ENCODE data around the gene PAF1. TPM values are rescaled to one million over a fixed set of nuclear protein-coding genes. Genes with fewer than 3 reads are reported as not detected.

Gene PAF1
- total RNA-seq, 1 donor from 2014 or later: 32.5 TPM

- Mint-ChIP-seq H3K27ac (ENCODE audit: unreplicated experiment) (no peak overlapping the region), H3K27me3 (ENCODE audit: low read depth) (no peaks in the 10 kb centered on the region), H3K36me3 (ENCODE audit: low read depth) (peaks cover 50% of the 10 kb centered on the region), H3K4me3 (ENCODE audit: unreplicated experiment) (no peak overlapping the region), H3K9me3 (ENCODE audit: low read depth) (no peaks in the 10 kb centered on the region), H3K4me1 (ENCODE audit: low read depth) (peaks cover 8% of the 10 kb centered on the region)
- DNase-seq (ENCODE audit: low spot score): no peak
- TF ChIP-seq CTCF (IDR thresholded peaks at IDR 0.05): no peak
Observed at GRCh38 chr19:39377373-39378362, 13.2 kb downstream of the PAF1 start.

GRCh38 chr19:39375929-39376328 lies 15.0 kb downstream of the PAF1 start:
- H3K27ac Mint-ChIP-seq (ENCODE audit: unreplicated experiment): no peak overlapping the region
- TF ChIP-seq CTCF (IDR thresholded peaks at IDR 0.05): no peak
- no peaks in the 10 kb centered on the region for H3K27me3 Mint-ChIP-seq (ENCODE audit: low read depth)
- H3K4me3 Mint-ChIP-seq (ENCODE audit: unreplicated experiment): no peak overlapping the region
- peaks cover 43% of the 10 kb centered on the region for H3K36me3 Mint-ChIP-seq (ENCODE audit: low read depth)
- H3K4me1 Mint-ChIP-seq (ENCODE audit: low read depth): peaks cover 18% of the 10 kb centered on the region
- no peak for DNase-seq (ENCODE audit: low spot score)
- no peaks in the 10 kb centered on the region for H3K9me3 Mint-ChIP-seq (ENCODE audit: low read depth)

- Mint-ChIP-seq H3K9me3 (ENCODE audit: low read depth) (no peaks in the 10 kb centered on the region), H3K4me1 (ENCODE audit: low read depth) (peaks cover 18% of the 10 kb centered on the region), H3K36me3 (ENCODE audit: low read depth) (peaks cover 35% of the 10 kb centered on the region), H3K4me3 (ENCODE audit: unreplicated experiment) (peak overlapping the region; percentile 22), H3K27me3 (ENCODE audit: low read depth) (no peaks in the 10 kb centered on the region), H3K27ac (ENCODE audit: unreplicated experiment) (peak overlapping the region; percentile 94)
- TF ChIP-seq CTCF (IDR thresholded peaks at IDR 0.05): no peak
- DNase-seq (ENCODE audit: low spot score): no peak
Observed at GRCh38 chr19:39372941-39373340, 18.0 kb downstream of the PAF1 start.

- Mint-ChIP-seq H3K36me3 (ENCODE audit: low read depth) (peaks cover 32% of the 10 kb centered on the region), H3K4me1 (ENCODE audit: low read depth) (peaks cover 18% of the 10 kb centered on the region), H3K27ac (ENCODE audit: unreplicated experiment) (peak overlapping the region; percentile 94), H3K9me3 (ENCODE audit: low read depth) (no peaks in the 10 kb centered on the region), H3K4me3 (ENCODE audit: unreplicated experiment) (peak overlapping the region; percentile 22), H3K27me3 (ENCODE audit: low read depth) (no peaks in the 10 kb centered on the region)
- no peak for DNase-seq (ENCODE audit: low spot score)
- no peak for TF ChIP-seq CTCF (IDR thresholded peaks at IDR 0.05)
Observed at GRCh38 chr19:39372047-39372802, 18.7 kb downstream of the PAF1 start.

GRCh38 chr19:39370735-39371134 lies 20.2 kb downstream of the PAF1 start:
- Mint-ChIP-seq H3K4me1 (ENCODE audit: low read depth) (peaks cover 18% of the 10 kb centered on the region), H3K9me3 (ENCODE audit: low read depth) (no peaks in the 10 kb centered on the region), H3K27ac (ENCODE audit: unreplicated experiment) (no peak overlapping the region), H3K27me3 (ENCODE audit: low read depth) (no peaks in the 10 kb centered on the region), H3K36me3 (ENCODE audit: low read depth) (peaks cover 23% of the 10 kb centered on the region), H3K4me3 (ENCODE audit: unreplicated experiment) (no peak overlapping the region)
- no peak for TF ChIP-seq CTCF (IDR thresholded peaks at IDR 0.05)
- DNase-seq (ENCODE audit: low spot score): no peak
